ENCODE results near the gene AREL1. TPM values are rescaled to one million over a fixed set of nuclear protein-coding genes. Genes with fewer than 3 reads are reported as not detected.

The AREL1 gene
- polyA plus RNA-seq, 1 experiment = 55.3 TPM

- no peak for DNase-seq (ENCODE audit: low read depth, low spot score)
- POLR2A ChIA-PET = no interaction called here
Observed at GRCh38 chr14:74710480-74710879, 2.4 kb downstream of the AREL1 start.

DNA sequence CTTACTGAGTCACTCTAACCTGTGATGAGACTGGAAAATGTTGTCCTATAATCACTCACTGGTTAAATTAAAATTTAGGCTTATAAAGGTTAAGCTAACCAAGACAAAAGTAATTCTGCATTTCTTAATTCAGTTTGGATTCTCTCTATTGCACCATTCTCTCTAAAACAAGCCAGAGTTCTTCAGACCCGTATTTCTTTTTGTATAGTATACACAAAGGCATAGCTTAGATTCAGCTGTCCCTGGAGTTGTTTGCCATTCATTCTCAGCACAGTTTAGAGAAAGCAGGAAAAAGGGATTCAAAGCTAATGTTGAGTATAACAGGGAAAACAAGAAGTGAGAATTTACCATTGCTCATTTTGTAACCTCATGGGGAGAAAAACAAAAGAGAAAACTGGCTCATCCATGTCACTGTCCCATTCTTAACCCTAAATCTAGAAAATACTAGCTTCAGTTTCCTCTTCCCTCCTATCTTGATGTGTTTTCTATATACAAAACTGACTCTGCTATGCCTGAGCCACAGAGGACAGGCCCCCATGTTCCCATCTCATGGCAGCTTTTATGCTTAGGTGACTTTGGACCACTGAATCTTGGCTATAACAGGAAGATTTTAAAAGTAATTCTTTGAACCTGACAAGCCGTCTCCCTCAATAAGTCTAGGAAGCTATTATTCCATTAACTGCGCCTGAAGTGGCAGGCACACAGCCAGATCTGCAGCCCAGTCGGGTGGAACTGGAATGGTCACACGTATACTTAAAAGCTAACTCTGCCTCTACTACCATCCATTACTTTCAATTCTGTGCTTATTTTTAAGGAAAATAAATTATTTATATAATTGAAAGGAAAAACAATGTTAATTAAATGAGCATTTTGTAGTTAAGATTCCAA, 7.0 kb downstream of the AREL1 start:
- Histone ChIP-seq H3K4me3 (ENCODE audit: low read depth, low read length) (no peak overlapping the region), H3K9me3 (ENCODE audit: control insufficient read depth, insufficient read depth, low read length) (peaks cover 6% of the 10 kb centered on the region), H3K27ac (ENCODE audit: low read depth, low read length) (no peak overlapping the region), H3K27me3 (ENCODE audit: control insufficient read depth, insufficient read depth, low read length) (no peaks in the 10 kb centered on the region)
- CTCF ChIA-PET = interaction anchor here (0.7 to 1.4 kb wide), 6 partner anchors 13 to 156 kb away, joined by 3 to 5 read pairs (median 3); no protein-coding TSS in a partner anchor
- POLR2A ChIA-PET = interaction anchor here (0.7 kb wide), 2 partner anchors 91 to 95 kb away, joined by 3 read pairs; no protein-coding TSS in a partner anchor
- no peak for TF ChIP-seq CTCF (IDR thresholded peaks at IDR 0.05; ENCODE audit: low read depth, low read length)
- DNase-seq (ENCODE audit: low read depth, low spot score) = no peak

More at GRCh38 chr14:74710480-74710879, 2.4 kb downstream of the AREL1 start:
- TF ChIP-seq CTCF (IDR thresholded peaks at IDR 0.05; ENCODE audit: low read depth, low read length) = no peak
- H3K27ac ChIP-seq (ENCODE audit: low read depth, low read length) = no peak overlapping the region
- no peaks in the 10 kb centered on the region for H3K27me3 ChIP-seq (ENCODE audit: control insufficient read depth, insufficient read depth, low read length)
- H3K4me3 ChIP-seq (ENCODE audit: low read depth, low read length) = no peak overlapping the region
- CTCF ChIA-PET = interaction anchor here (0.5 to 1.0 kb wide), 2 partner anchors 99 to 386 kb away, joined by 3 read pairs; partner anchors contain the start of gene LTBP2
- H3K9me3 ChIP-seq (ENCODE audit: control insufficient read depth, insufficient read depth, low read length) = no peaks in the 10 kb centered on the region

DNA sequence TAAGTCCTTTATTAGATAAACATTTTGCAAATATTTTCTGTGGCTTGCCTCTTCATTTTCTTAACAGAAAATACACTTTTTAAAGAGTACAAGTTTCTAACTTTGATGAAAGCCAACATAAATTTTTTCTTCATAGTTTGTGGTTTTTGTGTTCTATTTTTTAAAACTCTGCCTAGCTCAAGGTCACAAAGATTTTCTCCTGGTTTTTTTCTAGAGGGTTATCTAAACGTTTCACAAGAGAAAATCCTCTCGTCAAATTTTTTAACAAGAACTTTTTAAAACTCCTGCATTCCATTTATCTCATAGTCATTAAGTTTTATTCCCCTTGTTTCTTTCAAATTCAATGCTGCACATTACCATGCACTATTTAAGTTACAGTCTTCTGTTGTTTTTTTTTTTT, 8.2 kb downstream of the AREL1 start:
- H3K27ac ChIP-seq (ENCODE audit: low read depth, low read length) = no peak overlapping the region
- H3K4me3 ChIP-seq (ENCODE audit: low read depth, low read length) = no peak overlapping the region
- POLR2A ChIA-PET = interaction anchor here (0.7 kb wide), 2 partner anchors 96 to 606 kb away, joined by 3 to 4 read pairs; no protein-coding TSS in a partner anchor
- DNase-seq (ENCODE audit: low read depth, low spot score) = no peak
- CTCF ChIA-PET = interaction anchor here (1.3 kb wide), 1 partner anchor 92 kb away, joined by 4 read pairs; no protein-coding TSS in a partner anchor
- H3K27me3 ChIP-seq (ENCODE audit: control insufficient read depth, insufficient read depth, low read length) = no peaks in the 10 kb centered on the region
- no peak for TF ChIP-seq CTCF (IDR thresholded peaks at IDR 0.05; ENCODE audit: low read depth, low read length)
- peaks cover 6% of the 10 kb centered on the region for H3K9me3 ChIP-seq (ENCODE audit: control insufficient read depth, insufficient read depth, low read length)

- POLR2A ChIA-PET = no interaction called here
- Histone ChIP-seq H3K27ac (ENCODE audit: low read depth, low read length) (no peak overlapping the region), H3K9me3 (ENCODE audit: control insufficient read depth, insufficient read depth, low read length) (peaks cover 6% of the 10 kb centered on the region), H3K27me3 (ENCODE audit: control insufficient read depth, insufficient read depth, low read length) (no peaks in the 10 kb centered on the region), H3K4me3 (ENCODE audit: low read depth, low read length) (no peak overlapping the region)
- TF ChIP-seq CTCF (IDR thresholded peaks at IDR 0.05; ENCODE audit: low read depth, low read length) = no peak
- CTCF ChIA-PET = interaction anchor here (0.9 to 1.3 kb wide), 2 partner anchors 90 to 158 kb away, joined by 3 to 4 read pairs; no protein-coding TSS in a partner anchor
- DNase-seq (ENCODE audit: low read depth, low spot score) = no peak
Observed at GRCh38 chr14:74703043-74703442, 9.8 kb downstream of the AREL1 start.

- Histone ChIP-seq H3K27me3 (ENCODE audit: control insufficient read depth, insufficient read depth, low read length) (no peaks in the 10 kb centered on the region), H3K27ac (ENCODE audit: low read depth, low read length) (no peak overlapping the region), H3K4me3 (ENCODE audit: low read depth, low read length) (no peak overlapping the region), H3K9me3 (ENCODE audit: control insufficient read depth, insufficient read depth, low read length) (peaks cover 6% of the 10 kb centered on the region)
- TF ChIP-seq CTCF (IDR thresholded peaks at IDR 0.05; ENCODE audit: low read depth, low read length) = no peak
- no peak for DNase-seq (ENCODE audit: low read depth, low spot score)
- CTCF ChIA-PET = interaction anchor here (0.6 kb wide), 1 partner anchor 871 kb away, joined by 5 read pairs; no protein-coding TSS in a partner anchor
- POLR2A ChIA-PET = no interaction called here
Observed at GRCh38 chr14:74702293-74702692, 10.6 kb downstream of the AREL1 start.
